NOMO-1 (cell line): ENCODE data around the gene ELAVL1.
A peak's percentile ranks its signal among the peaks of the same experiment; 100 is the strongest.
"Not testable (repeated sequence)": the region's sequence is repeated elsewhere in the genome, so short reads cannot be mapped to it uniquely, and the experiment has no call there.

ENCODE experiments used
- DNase-seq, 2 experiments: peaks; one replicate each; lab custom pipeline; 2025; ENCODE audit not compliant: unreplicated experiment in 2 of 2; lab: John Stamatoyannopoulos, UW

Gene ELAVL1

DNA sequence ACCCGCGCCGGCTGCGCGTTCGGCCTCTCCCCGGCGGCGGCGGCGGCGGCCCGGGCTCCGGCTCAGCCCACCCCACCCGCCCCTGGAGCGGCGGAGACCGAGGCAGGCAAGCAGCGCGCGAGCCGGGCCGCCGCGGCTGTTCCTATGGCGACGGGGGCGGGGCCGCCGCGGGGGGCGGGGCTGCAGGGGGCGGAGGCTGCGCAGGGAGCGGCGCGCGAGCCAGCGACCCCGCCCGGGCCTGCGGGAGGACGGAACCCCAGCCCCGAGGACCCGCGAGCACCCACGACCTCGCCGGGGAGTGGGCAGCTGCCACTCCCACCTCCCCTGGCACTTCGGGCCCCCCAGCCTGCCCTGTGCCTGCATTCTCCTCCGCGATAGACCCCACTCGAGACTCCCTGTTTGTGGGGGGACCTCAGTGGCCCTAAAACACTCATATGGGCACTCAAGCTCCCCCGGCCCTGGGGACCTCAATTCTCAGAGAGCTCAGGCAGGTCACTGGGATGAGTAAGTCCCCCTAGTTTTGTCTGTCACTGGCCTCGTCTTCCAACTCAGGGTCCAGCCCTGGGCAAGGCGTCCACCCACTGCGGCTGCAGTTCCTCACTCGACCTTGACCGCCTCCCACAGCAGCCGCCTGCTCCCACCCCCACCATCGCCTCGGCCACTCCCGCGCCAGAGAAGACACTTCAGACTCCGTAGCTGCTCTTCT lies 79.3 kb downstream of the ELAVL1 start, which contains the start of gene CTXN1:
Gene CTXN1, minus strand, starts transcription at position 115 of the 706 bp plus-strand sequence. CDS start 597 bp downstream, outside the sequence.
- peak; percentile 23 to 29 for DNase-seq

DNA sequence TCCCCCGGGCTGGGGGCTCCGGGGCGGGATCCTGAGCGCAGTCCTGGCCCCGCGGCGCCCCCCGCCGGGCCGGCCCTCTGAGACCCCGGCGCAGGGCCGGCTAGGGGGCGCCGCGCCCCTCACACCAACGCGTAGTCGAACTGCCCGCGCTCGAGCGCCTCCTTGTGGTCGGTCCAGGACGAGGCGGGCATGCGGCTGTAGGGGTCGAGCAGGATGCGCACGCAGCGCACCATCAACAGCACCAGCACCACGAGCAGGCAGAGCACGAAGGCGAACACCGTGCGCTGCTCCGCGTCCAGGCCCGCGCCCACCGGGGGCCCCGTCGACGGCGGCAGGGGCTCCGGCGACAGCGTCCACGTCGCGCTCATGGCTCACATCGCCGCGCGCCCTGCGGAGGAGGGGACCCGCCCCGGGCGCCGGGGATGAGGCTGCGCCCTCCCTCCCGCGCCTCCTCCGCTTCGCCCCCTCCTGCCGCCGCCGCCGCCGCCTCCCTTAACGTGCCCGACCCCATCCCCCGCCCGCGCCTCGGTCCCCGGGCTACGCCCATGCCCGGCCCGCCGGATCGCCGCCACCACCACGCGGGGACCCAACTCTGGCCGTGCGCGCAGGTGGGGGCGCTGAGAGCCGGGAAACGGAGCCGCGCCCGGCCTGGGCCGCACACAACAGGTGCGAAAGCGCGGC lies 80.1 kb downstream of the ELAVL1 start:
- peak; percentile 69 to 73 for DNase-seq

DNA sequence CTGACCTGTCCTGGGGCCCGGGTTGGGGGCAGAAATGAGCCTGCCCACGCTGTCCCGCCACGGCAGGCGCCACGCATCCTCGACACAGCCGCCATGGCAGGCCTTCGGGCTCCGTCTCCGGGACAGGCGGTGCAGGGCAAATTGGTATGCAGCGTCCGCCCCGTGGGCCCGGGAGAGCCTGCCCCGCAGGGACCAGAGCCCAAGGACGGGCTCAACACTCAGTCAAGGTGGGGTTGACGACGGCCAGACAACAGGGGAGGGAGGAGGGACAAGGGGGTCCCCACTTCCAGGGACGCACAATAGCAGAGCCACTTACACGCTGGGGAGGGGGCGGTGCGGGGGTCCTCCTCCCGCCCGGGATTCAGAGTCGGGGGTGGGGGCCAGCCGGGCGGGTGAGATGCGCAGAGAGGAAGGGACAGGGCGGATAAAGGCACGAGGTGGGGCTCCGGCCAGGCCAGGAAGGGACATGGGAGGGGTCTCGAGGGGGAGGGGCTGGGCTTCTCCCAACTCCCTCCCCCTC lies 80.7 kb downstream of the ELAVL1 start:
- no peak for DNase-seq

DNA sequence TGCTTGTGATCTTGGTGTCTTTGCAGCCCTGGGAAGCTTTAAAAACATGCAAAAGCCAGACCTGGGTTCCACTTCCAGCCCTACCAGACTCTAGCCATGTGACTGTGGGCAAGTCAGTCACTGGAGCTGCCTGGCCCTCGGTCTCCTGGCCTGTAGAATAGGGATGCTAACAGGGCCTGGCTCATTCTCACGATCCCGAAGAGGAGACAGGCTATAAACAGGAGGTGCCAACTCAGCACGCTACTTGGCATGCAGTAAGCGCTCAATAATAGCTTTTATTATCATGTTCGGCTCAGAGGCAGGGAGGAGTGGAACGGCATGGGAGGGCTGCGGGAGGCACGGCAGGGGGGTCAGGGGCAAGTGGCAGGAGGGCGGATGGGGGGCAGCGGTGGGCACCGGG lies 81.2 kb downstream of the ELAVL1 start:
- no peak for DNase-seq

DNA sequence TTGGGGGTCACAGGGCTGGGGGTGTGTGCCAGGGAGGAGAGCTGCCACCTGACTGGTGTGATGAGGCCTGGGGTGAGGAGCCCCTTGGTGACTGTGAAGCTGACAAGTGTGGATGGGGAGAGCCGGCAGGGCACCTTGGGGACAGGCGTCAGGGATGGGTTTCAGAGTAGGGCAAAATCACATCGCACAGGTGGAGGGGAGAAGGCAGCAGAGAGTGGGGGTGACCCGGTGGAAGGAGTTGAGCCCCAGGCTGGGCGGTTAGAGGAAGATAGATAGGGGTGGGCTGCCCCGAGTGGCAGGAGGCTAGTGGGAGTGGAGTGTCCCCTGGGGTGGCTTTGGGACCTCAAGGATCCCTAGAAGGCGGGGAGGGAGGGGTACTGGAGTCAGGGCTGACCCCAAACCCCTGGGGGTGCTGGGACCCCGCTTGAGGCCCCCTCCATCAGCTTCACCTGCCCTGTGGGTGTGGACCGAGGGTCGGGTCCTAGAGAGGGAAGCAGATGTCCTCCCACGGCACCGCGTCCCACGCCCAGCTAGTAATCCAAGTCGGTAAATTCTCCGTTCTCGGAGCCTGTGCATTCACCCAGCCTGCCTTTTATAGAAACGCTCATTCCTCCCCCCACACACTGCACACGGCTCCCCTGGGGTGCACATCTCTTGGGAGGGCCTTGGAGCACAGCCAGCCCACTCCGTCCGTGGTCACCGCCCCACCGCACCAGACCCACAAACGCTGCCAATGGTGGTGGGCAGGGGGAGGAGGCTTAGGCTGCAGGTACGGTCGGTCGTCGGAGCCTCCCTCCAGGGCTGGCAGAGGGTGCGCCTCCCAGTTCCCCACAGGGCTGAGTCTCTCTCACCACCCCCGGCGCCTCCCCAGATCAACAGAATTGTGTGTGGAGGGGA lies 81.9 kb downstream of the ELAVL1 start:
- DNase-seq: no peak

DNA sequence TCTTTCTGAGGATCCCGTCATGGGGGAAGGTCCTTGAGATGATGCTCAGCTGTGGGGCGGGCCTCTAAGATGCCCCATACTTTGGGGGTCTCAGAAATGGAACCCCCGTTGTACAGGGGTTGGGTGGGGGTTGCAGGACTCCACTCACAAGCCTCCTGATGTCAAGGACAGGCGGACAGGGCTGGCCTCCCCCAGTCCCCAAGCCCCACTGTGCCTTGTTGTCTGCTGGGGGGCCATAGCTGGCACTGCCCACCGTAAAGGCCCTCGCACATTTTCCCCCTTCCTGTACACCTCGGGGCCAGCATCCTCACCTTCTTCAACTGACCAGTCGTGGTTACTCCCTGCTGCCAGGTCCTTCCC lies 82.6 kb downstream of the ELAVL1 start:
- DNase-seq: no peak

DNA sequence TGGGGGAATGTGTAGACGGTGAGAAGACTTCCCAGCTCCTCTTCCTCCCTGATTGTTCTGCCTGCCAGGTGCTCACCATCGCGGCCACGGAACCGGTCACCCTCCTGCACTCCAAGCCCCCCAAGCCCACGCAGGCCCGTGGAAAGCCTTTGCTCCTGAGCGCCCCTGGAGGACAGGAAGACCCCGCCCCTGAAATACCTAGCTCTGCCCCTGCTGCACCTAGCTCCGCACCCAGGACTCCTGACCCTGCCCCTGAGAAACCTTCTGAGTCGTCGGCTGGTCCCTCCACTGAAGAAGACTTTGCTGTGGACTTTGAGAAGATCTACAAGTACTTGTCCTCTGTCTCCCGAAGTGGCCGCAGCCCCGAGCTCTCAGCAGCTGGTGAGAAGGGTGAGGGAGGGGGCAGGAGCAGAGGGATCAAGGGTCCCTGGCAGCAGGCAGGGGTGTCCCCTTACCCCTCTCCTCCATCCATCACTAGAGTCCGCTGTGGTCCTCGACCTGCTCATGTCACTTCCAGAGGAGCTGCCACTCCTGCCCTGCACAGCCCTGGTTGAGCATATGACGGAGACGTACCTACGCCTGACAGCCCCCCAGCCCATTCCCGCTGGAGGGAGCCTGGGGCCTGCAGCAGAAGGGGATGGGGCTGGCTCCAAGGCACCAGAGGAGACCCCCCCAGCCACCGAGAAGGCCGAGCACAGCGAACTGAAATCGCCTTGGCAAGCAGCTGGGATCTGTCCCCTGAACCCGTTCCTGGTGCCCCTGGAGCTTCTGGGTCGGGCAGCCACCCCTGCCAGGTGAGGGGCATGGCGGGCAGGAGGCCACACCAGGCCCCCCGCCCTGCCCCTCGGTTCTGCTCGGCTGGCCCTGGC lies 83.2 kb downstream of the ELAVL1 start:
- no peak for DNase-seq

DNA sequence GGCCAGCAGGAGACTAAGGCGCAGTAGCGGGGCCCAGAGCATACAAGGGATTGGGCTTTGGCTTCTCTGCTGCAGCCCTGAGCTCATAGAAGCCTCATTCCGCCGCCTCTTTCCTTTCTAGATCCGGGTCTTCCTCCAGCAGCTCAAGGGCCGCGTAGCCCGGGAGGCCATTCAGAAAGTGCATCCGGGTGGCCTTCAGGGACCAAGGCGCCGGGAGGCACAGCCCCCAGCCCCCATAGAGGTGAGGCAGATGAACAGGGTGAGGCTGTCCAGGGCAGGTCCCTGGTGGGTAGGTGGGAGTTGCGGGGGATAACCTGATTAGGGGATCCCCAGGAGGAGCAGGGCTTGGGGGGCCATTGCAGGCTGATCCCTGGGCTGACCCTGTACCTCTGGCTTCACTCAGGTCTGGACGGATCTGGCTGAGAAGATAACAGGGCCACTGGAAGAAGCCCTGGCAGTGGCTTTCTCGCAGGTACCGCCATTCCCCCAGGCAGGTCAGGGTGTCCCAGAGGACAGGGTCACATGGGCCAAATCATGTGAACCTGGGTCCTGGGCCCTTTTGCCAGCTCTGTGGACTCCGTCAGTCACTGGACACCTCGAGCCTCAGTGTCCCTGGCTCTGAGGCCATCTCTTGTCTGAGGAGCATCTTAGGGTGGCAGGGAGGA lies 84.0 kb downstream of the ELAVL1 start:
- DNase-seq: peak in 1 of 2 experiments; percentile 52

DNA sequence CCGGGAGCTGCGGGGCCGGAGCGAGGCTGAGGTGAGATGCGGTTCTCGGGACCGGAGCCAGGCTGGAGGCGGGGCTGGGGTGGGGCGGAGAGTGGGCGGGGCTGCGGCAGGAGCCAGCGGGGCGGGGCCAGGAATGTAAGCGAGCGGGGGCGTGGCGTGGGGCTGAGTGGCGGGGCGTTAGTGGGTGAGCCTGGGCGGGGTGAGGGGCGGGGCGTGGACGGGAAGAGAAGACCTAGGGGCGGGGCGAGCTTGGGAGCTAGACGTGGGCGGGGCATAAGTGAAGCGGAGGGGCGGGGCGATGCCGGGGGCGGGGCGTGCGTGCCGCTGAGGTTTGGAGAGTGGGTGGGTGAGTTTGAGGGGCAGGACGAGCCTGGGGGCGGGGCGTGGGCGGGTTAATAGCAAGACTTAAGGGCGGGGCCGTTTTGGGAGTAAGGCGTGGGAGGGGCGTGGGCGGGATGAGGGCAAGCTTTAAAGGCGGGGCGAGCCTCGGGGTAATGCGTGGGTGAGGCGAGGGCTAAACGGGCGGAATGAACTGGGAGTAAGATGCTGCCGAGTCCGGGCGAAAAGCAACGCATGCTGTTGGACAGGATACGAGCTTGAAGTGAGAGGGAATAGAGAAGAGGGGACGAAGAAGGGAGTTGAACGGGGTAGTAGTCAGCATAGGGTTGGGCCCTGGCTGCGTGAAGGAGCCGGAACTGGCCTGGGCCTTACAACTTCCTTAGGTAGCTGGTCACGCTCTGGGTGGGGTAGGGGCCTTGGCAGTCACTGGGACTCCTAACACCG lies 84.7 kb downstream of the ELAVL1 start:
- DNase-seq: peak; percentile 93 to 100

DNA sequence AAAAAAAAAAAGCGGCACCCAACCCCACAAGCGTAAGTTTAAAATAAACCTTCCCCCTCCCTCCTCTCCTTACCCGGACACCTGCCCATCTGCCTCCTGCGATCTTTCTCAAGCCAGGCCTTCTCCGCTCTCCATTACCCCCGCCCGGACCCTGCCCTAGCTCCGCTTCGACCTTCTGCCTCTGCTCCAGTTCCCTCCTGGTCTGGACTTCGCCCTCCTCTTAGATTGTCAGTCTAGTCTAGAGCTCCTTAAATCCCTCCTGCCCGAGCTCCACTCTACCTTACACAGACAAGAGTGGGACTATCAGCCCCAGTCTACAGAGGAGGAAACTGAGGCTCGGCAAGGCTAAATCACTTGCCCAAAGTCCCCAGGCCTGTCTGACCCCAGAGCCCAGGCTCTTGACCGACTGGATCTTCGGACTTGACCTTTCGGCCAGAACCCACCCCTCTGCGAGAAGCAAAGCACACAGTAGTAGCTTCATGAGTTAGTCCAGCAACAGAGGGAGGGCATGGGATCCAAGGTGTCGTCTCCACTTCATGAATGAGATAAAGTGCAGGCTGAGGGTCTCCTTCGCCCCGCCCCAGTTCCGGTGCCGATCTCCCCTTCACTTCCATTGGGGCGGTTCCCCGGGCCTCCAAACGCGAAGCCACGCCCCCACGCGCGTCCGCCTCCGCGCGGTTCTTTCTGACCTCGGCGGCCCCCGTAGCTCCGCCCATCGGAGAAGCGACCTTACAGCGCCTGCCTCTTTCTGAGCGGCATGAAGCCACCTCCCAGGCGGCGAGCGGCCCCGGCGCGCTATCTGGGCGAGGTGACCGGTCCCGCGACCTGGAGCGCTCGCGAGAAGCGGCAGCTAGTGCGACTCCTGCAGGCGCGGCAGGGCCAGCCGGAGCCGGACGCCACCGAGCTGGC lies 85.6 kb downstream of the ELAVL1 start, which contains the start of gene SNAPC2:
Gene SNAPC2, plus strand, starts transcription at position 729 of the 909 bp plus-strand sequence. Its CDS starts 29 bp downstream, at position 758.
- DNase-seq: peak; percentile 87 to 94

DNA sequence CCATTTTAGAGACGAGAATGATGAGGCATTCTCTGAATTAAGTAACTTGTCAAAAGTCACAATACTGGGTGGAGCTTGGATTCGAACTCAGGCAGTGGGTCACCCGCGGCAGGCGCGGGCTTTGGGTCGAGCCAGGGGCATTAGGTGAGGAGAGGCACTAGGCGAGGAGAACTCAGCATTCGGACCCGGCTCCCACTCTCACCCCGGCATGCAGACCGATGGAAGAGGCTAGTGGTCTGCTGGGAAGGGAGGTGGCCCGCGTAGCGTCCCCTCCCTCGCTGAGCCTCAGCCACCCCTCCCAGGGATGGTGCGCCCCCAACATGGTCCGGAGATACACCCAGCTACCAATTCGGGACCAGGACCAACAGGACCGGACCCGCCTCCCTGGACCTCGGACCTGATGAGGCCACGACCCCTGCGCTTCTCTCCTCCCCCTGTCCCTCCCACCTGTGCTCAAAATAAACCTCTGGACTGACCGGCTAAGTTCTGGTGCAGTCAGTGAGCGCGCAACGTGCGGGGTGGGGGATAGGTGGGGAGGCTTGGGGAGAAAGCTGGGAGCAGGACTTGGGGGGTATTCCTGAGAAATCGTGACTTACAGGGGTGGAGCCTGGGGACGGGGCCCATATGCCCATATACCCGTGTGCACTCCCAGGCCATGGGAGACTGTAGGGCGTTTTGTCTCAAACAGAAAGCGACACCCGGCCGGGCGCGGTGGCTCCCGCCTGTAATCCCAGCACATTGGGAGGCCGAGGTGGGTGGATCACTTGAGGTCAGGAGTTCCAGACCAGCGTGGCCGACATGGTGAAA lies 86.6 kb downstream of the ELAVL1 start:
- no peak for DNase-seq

DNA sequence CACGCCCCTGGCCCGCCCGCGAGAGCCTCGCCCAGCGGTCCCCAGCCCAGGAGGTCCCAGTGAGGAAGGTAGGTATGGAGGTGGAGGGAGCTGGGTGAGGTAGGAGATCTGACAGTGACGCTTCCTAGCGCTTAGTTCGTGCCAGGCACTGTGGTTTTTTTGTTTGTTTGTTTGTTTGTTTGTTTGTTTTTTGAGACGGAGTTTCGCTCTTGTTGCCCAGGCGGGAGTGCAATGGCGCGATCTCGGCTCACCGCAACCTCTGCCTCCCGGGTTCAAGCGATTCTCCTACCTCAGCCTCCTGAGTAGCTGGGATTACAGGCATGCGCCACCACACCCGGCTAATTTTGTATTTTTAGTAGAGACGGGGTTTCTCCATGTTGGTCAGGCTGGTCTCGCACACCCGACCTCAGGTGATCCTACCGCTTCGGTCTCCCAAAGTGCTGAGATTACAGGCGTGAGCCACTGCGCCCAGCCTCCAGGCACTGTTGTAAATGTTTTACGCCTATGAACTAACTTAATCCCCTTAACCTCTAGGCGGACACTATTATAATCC lies 87.3 kb downstream of the ELAVL1 start:
- DNase-seq: not testable (repeated sequence)

DNA sequence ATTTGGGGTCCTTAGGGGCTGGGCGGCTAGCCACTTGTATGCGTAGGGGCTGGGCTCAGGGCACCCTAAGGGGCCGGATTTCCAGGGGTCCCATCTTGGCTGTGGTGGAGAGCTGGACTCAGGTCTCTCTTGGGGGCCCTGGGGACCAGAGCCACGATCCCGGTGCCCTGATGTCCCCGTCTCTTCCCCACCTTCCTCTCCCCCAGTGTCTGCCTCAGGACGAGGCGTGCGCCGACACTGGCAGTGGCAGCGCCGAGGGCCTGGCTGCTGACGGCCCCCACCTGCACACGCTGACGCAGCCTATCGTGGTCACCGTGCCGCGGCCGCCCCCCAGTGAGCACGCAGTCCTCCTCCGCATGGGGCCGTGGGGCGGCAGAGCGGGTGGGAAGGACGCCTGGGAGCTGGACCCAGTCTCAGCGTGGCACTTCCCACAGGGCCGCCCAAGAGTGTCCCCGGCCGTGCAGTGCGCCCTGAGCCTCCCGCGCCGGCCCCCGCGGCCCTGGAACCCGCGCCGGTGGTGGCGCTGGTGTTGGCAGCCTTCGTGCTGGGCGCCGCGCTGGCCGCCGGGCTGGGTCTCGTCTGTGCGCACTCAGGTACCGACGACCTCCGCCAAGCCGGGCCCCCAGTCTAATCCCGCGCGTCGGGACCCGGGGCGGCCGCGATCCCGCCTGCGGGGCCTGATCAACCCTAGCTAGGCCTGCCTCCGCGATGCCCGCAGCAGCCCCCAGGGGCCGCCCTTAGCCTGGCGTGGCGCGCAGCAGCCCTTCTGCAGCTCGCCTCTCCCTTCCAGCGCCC lies 88.0 kb downstream of the ELAVL1 start:
- DNase-seq: peak; percentile 50 to 79

DNA sequence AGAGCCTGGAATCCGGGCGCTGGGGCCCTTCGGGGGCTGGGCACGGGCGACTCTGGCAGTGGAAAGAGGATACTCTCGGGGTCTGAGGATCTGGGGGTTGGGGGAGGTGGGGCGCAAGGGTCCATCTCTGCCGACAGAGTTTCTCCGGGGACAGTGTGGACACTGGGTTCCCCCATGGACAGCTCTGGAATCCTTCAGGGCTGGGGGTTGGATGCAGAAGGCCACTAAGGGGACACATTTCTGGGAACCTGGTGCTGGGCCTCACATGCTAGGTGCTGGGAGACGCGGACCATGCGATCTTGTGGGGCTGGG lies 88.5 kb downstream of the ELAVL1 start:
- DNase-seq: no peak

DNA sequence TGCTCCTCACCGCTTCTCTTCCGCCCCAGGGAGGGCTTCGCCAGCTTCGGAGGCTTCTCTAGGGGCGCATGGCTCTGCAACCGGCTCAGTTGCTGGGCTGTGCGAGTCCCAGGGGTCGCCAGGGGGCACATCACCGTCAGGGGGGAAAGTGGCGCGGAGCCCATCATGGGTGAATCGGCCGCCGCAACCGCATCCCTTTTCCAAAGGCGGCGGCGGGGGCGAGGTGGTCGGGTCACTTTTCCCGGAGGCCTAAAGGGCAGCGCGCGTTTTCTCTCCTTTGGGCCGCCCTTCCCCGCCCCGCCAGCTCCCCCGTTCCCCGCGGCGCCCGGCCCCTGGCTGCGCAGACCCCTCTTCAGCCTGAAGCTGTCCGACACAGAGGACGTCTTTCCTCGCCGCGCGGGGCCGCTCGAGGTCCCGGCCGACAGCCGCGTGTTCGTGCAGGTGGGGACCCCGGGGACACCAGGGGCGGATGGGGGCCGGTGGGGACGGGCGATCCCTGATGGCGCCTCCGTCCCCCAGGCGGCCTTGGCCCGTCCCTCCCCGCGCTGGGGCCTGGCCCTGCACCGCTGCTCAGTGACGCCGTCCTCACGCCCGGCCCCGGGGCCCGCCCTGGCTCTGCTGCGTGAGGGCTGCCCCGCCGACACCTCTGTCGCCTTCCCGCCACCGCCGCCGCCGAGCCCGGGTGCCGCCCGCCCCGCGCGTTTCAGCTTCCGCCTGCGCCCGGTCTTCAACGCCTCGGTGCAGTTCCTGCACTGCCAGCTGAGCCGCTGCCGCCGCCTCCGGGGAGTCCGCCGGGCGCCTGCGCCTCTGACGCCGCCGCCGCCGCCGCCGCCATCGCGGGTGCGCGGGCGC lies 89.1 kb downstream of the ELAVL1 start:
- DNase-seq: peak; percentile 58 to 63
